Glomerular endothelial cell (primary cell): Measurements from ENCODE around the gene NDP. TPM values are rescaled to one million over a fixed set of nuclear protein-coding genes. Genes with fewer than 3 reads are reported as not detected.

Experiments used
- DNase-seq: peaks from one replicate; pipeline ENCODE4 v3.0.0-alpha.2; 2011; ENCODE audit warnings: low read depth, low spot score; ENCODE audit errors: extremely low read depth
- total RNA-seq: library from RNA; depleted of rRNA; stranded (reverse); fragments of >200 nt; gene quantifications from 2 replicates; pipeline ENCODE4 v1.2.3, GENCODE V29; 2015

NDP gene, protein sequence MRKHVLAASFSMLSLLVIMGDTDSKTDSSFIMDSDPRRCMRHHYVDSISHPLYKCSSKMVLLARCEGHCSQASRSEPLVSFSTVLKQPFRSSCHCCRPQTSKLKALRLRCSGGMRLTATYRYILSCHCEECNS
- total RNA-seq = 0.15 and 0.35 TPM in 2 replicates

DNA sequence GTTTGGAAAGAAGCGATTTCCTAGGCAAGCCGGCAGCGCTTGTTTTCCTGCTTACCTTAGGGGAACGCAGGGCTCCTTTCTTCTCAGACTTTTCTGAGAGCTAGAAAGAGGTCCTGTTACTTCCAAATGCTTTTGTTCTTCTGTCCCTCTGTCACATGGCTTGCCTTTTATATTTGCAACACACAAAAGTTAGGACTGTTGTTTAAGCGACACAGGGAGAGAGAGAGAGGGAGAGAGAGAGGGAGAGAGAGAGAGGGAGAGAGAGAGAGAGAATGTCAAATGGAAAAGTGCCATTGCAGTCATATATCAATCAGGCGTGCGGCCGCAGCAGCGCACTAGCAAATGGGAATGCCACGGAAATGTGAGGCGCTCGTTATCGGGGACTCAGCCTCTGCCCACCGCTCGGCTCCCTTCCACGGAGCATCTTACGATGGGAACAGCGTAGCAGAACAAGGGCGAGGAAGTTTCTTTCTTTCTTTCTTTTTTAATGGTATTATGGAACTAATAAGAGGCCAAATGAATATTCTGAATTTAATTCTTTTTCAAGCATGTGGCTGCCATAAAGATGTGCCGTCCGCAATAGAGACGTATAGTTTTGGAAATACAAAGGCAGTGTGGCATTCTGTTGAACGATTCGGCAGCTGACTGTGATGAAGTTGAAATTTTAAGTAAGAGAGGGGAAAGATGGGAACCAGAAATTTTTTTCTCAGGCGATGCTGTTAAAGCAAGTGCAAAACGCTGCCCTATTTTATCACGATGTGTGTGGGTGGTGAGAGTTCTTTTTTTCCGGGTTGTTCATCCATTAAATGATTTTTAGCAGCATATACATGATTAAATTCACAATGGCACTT is at the start of gene NDP:
TSS of gene NDP (minus strand) at position 142 of the 851 bp plus-strand sequence. CDS start 14,745 bp downstream, outside the sequence.
- no peak for DNase-seq

DNA sequence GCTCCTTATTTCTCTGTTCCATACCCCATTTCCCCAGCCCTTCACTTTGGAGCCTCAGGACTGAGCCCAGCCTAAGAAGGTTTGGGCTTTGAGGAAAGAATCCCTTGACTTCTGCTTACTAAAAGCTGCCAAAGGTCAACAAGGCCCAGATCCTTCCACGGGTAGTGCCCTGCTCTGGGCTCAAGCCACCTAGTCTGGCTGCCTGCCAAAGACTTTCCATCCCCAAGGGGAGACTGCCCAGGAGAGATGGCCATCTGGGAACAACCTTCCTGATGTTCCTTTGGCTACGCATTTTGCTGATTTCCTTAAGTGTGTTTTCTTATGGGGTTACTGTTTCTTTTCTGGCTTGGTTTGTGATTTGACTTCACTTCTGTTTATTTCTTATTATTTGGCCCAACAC is 49.8 kb upstream of the NDP start:
- no peak for DNase-seq

DNA sequence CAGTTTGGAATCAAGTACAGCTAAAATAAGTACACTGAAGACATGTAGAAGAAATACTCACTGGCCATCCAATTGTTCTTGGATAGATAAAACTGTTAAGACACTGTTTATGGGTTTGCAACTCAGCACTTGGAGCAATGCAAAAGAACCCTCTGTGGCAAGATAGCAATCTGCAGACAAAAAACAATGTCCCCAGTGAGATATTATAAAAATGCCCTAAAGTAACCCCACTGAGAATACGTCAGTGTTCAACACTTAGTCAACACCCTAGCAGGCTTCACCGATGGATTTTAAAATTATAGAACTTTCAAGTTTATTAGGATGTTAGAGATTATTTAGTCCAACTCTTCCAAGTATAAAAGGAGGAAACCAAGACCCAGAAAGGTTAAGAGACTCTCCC is 47.5 kb upstream of the NDP start:
- no peak for DNase-seq

DNA sequence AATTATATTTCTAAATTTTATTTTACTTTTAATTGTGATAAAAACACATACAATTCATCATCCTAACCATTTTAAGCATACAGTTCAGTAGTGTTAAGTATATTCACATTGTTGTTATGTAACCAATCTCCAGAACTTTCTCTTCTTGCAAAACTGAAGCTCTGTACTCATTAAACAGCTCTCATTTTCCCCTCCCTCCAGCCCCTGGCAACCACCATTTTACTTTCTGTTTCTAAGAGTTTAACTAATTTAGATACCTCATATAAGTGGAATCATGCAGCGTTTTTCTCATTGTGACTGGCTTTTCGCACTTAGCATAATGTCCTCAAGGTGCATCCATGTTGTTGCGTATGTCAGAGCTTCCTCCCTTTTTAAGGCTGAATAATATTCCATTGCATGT is 46.7 kb upstream of the NDP start:
- no peak for DNase-seq

DNA sequence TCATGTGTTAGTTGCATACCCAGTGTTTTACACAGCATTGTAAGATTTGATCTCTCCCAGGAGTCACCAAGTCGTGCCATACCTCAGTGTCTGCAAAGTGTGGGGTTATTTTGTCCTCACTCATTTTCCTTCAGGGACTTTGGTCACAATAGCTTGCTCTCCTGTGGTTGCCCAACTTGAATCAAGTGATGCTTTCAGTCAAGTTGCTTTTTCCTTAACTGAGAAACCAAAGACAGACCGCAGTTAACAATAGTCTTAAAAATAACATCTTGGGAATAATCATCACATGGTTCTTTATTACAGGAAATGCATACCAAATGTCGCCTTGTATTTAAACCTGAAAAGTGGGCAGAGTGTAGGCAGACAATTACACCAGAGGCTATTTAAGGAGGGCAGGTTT is 44.5 kb upstream of the NDP start:
- DNase-seq = no peak

DNA sequence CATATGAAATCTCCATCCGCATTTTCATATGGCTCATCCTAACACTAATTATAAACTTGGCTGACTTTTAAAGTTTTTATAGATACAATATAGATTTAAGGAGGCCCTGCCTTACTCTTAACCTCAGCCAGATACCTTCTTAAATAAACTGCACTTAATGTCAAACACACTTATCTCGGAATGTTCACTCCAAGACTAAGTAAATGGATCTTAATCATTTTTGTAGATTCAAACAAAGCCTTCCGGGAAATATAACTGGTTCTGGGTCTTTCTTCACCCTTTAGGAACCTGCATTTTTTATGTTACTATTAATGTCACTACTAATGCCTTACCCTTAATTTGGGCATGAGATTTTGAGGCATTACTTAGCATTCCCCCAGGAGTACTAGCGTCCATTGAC is 43.7 kb upstream of the NDP start:
- no peak for DNase-seq

DNA sequence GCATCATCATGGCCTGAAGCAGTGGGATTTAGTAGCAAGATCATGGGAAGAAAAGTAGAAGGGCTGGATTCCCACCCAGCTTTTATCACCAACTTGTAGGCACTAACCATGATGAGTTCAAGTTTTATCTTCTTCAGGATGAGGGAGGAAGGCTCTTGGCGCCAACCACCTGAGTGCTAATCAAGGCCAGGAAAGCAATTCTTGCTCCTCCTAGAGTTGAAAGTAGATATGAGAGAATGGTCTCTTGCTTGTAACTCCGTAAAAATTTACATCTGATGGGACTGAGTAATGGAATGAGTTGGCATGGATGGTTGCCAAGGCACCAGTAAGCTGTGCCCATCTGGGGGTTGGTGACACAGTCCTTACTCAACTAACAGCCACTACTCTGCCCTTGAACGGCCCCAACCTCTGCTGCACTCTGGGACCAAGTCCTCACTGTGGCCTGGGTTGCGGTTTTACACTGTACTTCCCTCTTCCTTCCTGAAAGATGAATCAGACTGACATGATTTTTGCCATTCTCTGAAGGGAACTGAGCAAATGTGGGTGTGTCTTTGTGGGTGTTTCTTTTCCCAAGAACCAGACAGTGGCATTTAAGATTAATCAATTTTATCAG is 39.4 kb upstream of the NDP start:
- DNase-seq = no peak

DNA sequence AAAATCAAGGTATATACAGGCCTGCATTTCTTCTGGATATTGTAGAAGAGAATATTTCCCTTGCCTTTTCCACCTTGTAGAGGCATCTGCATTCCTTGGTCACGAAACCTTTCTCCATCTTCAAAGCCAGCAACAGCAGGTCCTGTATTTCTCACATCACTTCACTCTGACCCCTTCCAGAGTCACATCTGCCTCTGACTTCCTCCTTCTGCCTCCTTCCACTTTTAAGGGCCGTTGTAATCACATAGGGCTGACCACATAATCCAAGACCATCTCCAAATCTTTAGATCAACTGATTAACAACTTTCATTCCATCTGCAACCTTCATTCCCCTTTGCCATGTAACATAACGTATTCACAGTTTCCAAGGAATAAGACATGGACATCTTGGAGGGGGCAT is 38.3 kb upstream of the NDP start:
- no peak for DNase-seq

DNA sequence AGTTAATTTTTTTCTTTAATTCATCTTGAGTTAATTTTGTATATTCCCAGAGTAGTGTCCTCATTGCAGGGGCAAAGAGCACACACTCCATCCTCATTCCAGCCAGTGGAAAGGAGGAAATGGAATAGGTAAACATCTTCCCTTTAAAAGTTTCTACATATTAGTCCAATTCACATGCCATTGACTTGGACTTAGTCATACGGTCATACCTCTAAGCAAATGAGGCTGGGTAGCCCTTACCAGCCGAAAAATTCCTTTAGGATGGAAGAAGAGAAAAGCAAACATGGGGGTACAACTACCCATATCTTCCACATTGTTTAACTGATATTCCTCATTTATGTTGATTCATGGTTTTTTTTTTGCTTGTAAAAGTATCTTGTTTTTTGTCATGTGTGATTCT is 37.4 kb upstream of the NDP start:
- DNase-seq = no peak

DNA sequence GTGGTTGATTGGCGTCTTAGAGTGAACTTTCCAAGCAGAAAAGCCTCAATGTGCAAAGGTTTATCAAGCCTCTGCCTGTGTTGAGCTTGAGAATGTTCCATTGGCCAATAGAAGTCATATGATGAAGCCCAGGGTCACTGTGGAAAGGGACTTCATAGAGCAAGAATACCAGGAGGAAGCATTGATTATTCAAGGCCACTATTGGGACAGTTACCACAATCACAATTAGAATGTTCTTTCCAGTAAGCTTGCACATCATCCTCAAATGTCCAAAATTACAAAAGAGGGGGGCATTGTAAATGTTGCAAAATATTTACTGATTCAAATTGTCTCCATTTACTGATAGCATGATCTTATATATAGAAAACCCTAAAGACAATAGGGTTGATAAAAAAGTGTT is 32.9 kb upstream of the NDP start:
- DNase-seq = no peak

DNA sequence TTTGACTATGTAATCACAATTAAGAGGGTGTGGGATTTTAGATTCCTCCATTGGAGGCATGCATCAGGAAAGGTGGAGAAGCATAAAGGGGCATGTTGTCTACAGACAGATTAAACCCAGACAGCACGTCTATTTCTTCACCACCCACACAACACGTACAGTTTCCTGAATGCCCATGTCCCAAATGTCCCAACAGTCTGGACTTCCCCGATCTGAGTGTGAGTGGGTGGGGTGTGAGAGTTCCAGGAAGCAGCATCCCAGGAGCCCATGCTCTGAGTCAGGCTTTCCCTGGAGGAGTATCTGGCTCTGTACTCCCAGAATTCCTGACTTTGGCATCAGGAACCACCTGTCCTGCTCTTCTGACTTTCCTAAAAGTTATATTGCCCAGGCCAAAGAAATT is 30.8 kb upstream of the NDP start:
- no peak for DNase-seq

DNA sequence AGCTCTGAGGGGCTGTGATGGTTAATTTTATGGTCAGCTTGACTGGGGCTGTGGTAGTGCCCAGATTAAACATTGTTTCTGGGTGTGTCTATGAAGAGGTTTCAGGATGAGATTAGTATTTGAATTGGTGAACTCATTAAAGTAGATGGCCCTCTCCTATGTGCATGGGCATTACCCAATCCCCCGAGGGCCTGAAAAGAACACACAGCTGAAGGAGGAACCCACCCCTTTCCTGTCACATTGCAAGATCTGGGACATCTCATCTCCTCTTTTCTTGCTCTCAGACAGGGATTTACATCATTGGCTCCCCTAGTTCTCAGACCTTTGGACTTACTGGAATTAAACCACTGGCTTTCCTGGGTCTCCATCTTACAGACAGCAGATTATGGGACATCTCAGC is 29.4 kb upstream of the NDP start:
- DNase-seq = no peak

DNA sequence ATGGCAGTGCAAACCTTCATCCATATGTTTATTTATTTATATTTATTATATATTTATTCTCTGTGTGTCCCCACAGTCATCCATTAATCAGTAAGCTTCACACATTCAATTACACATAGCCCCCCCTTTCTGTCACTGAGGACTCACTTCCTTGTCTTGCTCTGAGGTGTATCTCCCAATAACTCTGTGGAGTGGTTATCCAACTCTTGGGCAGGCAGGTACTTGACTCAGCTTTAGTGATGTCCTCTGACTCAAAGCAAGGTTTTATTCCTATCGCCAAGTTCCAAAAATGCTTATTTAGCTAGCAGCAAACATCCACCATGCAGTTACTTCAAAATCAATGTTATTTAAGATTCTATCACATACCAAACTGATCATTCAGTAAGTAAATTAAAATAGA is 25.2 kb upstream of the NDP start:
- DNase-seq = no peak

DNA sequence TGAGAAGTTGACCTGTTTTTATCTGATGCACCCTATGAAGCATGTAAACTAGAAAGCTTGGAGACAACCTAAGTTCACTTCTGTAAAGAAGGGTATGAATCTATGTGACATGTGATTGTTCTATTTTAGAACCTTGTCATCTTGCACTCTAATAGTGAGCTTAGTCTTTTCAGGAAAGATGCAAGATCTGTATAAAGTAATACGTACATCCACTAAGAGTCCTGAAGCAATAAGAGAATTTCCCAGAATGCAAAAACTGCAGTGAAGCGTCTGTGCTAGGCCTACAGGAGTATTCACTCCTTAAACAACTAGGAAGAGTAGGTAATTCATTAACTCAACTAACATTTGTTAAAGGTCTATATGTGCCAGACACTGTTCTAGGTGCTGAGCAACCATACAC is 23.3 kb upstream of the NDP start:
- no peak for DNase-seq

DNA sequence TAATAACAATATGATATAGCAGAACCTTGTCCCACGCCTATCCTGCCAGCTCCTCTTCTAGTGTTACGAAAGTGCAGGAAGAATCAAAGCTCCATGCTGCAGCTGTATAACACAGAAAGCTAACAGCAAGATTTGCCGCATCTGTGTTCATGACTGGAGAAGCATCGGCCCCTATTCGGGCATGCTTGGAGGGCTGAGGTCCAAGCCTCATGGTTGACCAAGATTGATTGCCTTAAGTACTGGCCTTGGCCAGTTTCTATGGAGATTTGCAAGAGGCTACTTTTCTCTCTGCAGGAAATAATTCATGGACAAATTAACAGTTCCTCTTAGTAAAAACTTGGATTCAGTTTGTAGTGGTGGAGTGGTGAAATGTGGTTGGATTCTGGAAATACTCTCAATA is 12.9 kb upstream of the NDP start:
- DNase-seq = no peak

DNA sequence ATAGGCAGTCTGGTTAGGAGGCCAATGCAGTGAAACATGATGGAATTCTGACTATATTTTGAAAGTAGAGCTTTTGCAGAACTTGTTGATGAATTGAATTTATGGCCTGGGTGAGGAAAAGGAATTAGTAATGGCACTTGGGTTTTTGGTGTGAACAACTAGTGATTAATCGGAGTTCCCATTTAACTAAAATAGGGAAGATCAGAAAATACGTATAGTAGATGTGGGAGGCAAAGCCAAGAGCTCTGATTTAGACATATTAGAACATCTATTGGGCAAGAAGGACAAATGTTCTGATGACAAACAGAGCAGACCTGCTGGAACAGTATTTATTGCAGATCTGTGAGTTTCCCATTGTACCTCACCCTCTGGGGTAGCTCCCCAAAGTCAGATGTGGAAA is 12.3 kb upstream of the NDP start:
- DNase-seq = no peak

DNA sequence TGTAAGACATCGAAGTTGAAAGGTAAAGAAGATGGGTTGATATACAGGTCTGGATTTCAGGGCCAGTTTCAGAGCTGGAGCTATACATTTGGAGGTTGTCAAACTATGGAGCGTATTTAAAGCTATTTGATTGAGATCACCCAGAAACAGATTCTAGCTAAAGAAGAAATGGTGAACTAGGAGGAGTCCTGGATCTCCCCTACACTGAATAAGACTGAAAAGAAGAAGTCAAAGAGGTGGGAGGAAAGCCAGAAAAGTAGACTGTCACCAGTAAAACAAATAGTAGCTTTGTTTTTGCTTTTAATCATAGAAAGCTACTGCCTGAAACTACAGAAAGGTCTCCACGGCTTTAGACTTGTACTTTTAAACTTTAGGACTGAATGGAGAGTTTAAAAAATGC is 5.0 kb upstream of the NDP start:
- DNase-seq = no peak

DNA sequence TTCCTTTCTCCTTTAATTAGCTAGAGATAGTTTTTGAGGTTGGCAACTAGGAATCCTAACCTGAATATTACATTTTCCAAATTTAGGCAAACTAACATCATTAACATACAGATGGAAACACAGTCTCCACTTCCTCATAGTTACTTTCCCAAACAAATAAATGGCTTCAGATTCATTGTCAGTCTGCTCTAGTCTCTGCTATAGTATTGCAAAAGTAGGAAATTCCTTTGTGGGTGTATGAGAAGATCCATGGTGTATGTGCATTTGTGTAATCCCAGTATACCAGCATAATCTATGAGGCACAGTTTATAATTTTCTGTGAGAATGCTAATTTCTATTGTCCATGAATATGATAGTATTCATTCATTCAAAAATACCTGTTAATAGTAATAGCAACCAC is 3.0 kb upstream of the NDP start:
- no peak for DNase-seq

DNA sequence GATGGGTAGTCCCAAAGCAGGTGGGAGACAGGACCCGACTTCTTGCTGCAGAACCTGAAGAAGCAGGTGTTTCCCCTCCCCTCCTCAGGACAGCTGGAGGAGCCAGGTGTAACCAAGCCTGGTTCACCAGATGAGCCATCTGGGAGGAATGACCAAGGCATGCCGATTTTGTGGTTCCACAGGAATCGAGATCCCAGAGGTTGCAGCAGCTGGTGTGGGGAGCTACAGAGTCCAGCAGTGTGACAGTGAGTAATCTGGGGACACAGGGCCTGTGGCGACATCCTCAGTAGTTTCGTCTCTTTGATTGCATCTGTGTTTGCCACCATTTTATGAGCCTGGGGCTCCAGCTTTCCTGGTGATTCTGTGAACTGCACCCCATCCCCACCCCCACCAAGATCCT is 2.6 kb upstream of the NDP start:
- no peak for DNase-seq

DNA sequence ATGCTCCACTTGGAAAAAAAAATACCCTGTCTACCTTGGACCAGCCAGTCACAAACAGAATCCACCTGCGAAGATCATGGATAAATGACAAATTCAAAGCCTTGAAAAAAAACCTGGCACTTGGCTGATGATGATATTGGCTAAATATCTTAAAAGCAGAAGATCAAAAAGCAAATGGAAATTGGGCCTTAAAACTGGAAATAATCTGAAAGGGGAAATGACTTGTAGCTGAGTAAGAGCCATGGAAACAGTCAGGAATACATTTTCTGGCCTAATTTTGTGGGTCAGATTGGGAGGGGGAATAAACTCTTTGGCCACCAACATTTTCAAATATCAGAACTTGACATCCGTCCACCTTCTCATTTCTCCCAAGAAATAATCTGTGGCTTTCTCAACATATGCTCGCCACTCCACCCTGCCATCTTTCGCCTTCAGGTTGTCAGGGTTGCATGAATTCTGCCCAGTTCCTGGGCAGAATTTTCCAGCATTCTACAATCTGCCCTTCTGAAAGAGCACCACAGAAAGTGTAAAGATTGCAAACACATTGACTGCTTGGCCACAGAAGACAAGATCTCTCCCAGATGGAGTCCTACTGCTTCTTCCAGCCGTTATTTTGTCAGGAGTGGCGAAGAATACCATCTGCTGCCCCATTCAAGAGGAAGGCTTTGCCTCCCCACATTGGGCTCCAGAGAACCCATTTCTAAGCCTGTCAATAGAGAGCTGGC is 1.7 kb upstream of the NDP start:
- no peak for DNase-seq

DNA sequence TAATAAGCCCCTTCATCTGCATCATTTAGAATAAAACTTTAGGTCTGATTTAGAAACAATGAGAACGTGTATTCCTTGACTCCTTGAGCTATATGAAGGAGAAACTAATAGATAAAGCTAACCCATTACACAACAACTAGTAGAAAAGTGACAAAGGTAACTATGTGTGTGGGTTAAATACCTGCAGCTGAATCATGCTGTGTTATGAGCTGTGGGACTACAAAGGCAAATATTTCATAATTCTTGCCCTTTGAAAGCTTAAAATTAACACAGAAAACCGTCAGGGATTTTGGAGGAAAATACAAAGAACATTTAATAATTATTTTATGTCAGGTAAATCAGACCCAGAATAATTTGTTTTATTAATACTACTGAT is 898 bp upstream of the NDP start:
- no peak for DNase-seq
